Osteoblast (primary cell): ENCODE data around the gene C3orf33. TPM values are rescaled to one million over a fixed set of nuclear protein-coding genes. Genes with fewer than 3 reads are reported as not detected.
A peak's percentile ranks its signal among the peaks of the same experiment; 100 is the strongest.

ENCODE experiments used
- DNase-seq: peaks from one replicate; pipeline ENCODE4 v3.0.0; 2011; ENCODE audit warnings: low spot score, mixed read lengths; ENCODE audit not compliant: insufficient read length; ENCODE audit errors: missing footprints
- H2AFZ ChIP-seq: 2 replicates; pipeline ENCODE4 v1.6.0; 2011; ENCODE audit warnings: mild to moderate bottlenecking, low read length
- H3K27ac ChIP-seq: 2 replicates; pipeline ENCODE4 v1.5.1; 2011; ENCODE audit warnings: mild to moderate bottlenecking, low read depth, low read length, moderate library complexity
- H3K27me3 ChIP-seq: 2 replicates; pipeline ENCODE4 v1.6.0; 2012; ENCODE audit warnings: mild to moderate bottlenecking, control low read depth, inconsistent platforms, low read length, moderate library complexity; ENCODE audit not compliant: insufficient read depth
- H3K36me3 ChIP-seq: 2 replicates; pipeline ENCODE4 v1.5.1; 2011; ENCODE audit warnings: mild to moderate bottlenecking, low read length, control low read depth, moderate library complexity; ENCODE audit not compliant: insufficient read depth
- H3K4me1 ChIP-seq: 2 replicates; pipeline ENCODE4 v1.5.1; 2011; ENCODE audit warnings: mild to moderate bottlenecking, low read length, control low read depth, moderate library complexity; ENCODE audit not compliant: insufficient read depth
- H3K4me2 ChIP-seq: 2 replicates; pipeline ENCODE4 v1.6.0; 2011; ENCODE audit warnings: mild to moderate bottlenecking, low read length; ENCODE audit not compliant: insufficient read depth
- H3K4me3 ChIP-seq: fragments of 200-600 bp; sonication (generic); 3 replicates; pipeline ENCODE4 v1.5.1; 2012; ENCODE audit warnings: mild to moderate bottlenecking, low read length, inconsistent platforms; ENCODE audit not compliant: insufficient read depth
- H3K79me2 ChIP-seq: 2 replicates; pipeline ENCODE4 v1.6.0; 2012; ENCODE audit warnings: mild to moderate bottlenecking, low read length, control low read depth, inconsistent platforms; ENCODE audit not compliant: insufficient read depth
- H3K9me3 ChIP-seq: 2 replicates; pipeline ENCODE4 v1.5.1; 2011; ENCODE audit warnings: low read depth, low read length, control low read depth
- H4K20me1 ChIP-seq: 2 replicates; pipeline ENCODE4 v1.6.0; 2012; ENCODE audit warnings: mild to moderate bottlenecking, low read length, control low read depth; ENCODE audit not compliant: insufficient read depth
- CTCF ChIP-seq: IDR thresholded peaks from 2 replicates; pipeline ENCODE4 v1.5.1; 2011; ENCODE audit warnings: mild to moderate bottlenecking, low read depth, low read length, moderate library complexity; ENCODE audit errors: extremely low read depth
- total RNA-seq: library from RNA; depleted of rRNA; stranded (reverse); fragments of >200 nt; gene quantifications from 2 replicates; pipeline ENCODE4 v1.2.3, GENCODE V29; 2012

The C3orf33 gene
- total RNA-seq, 1 donor = 2.5 TPM

GRCh38 chr3:155807823-155808222, 1.7 kb upstream of the C3orf33 start:
- no peaks in the 10 kb centered on the region for H3K36me3 ChIP-seq
- H3K27me3 ChIP-seq = no peaks in the 10 kb centered on the region
- DNase-seq = no peak
- H3K79me2 ChIP-seq = no peaks in the 10 kb centered on the region
- no peaks in the 10 kb centered on the region for H3K9me3 ChIP-seq
- H3K4me3 ChIP-seq = no peak overlapping the region
- no peak overlapping the region for H3K27ac ChIP-seq
- no peaks in the 10 kb centered on the region for H4K20me1 ChIP-seq
- H2AFZ ChIP-seq = no peak overlapping the region
- TF ChIP-seq CTCF = no peak
- H3K4me1 ChIP-seq = peaks cover 4% of the 10 kb centered on the region
- no peak overlapping the region for H3K4me2 ChIP-seq

- no peak for DNase-seq
- peaks cover 4% of the 10 kb centered on the region for H3K4me1 ChIP-seq
- peak overlapping the region; percentile 95 for H2AFZ ChIP-seq
- H3K27ac ChIP-seq = peak overlapping the region; percentile 80
- H3K27me3 ChIP-seq = no peaks in the 10 kb centered on the region
- no peaks in the 10 kb centered on the region for H4K20me1 ChIP-seq
- no peaks in the 10 kb centered on the region for H3K9me3 ChIP-seq
- no peak for TF ChIP-seq CTCF
- H3K36me3 ChIP-seq = no peaks in the 10 kb centered on the region
- H3K79me2 ChIP-seq = no peaks in the 10 kb centered on the region
- peak overlapping the region; percentile 91 for H3K4me2 ChIP-seq
- H3K4me3 ChIP-seq = peak overlapping the region; percentile 97
These were observed 775 bp downstream of the C3orf33 start for GRCh38 chr3:155805204-155805801.

GRCh38 chr3:155804323-155804722, 1.8 kb downstream of the C3orf33 start:
- no peak for DNase-seq
- Histone ChIP-seq H3K27me3 (no peaks in the 10 kb centered on the region), H3K4me2 (no peak overlapping the region), H3K27ac (no peak overlapping the region), H3K9me3 (no peaks in the 10 kb centered on the region), H3K4me3 (no peak overlapping the region), H3K36me3 (no peaks in the 10 kb centered on the region), H2AFZ (no peak overlapping the region), H3K4me1 (peaks cover 4% of the 10 kb centered on the region), H3K79me2 (no peaks in the 10 kb centered on the region), H4K20me1 (no peaks in the 10 kb centered on the region)
- TF ChIP-seq CTCF = no peak

GRCh38 chr3:155792532-155792931, 13.5 kb downstream of the C3orf33 start:
- H3K4me2 ChIP-seq = no peak overlapping the region
- no peaks in the 10 kb centered on the region for H3K36me3 ChIP-seq
- H3K27ac ChIP-seq = no peak overlapping the region
- no peaks in the 10 kb centered on the region for H3K9me3 ChIP-seq
- no peaks in the 10 kb centered on the region for H3K79me2 ChIP-seq
- no peak overlapping the region for H2AFZ ChIP-seq
- no peak for TF ChIP-seq CTCF
- no peaks in the 10 kb centered on the region for H3K27me3 ChIP-seq
- no peak for DNase-seq
- H3K4me1 ChIP-seq = no peaks in the 10 kb centered on the region
- no peak overlapping the region for H3K4me3 ChIP-seq
- H4K20me1 ChIP-seq = no peaks in the 10 kb centered on the region
